SK-N-SH treated with all-trans-retinoic acid at 6 μM for 48 hours (cell line): Measurements from ENCODE around the gene MARCHF10.

Experiments
- ATAC-seq: fragments of 200-7000 bp; cut with Tn5 transposase; 3 replicates; pipeline ENCODE4 v1.9.1; 2020; ENCODE audit warnings: mild to moderate bottlenecking, moderate library complexity
- ARNTL ChIP-seq: fragments of 450-650 bp; formaldehyde crosslinking; IDR thresholded peaks from 2 replicates; pipeline ENCODE4 v1.5.0; 2020; ENCODE audit warnings: low read depth, mild to moderate bottlenecking, moderate library complexity, borderline replicate concordance
- BACH2 ChIP-seq: fragments of 250-450 bp; sonication (Bioruptor Pico); IDR thresholded peaks from 2 replicates; pipeline ENCODE4 v1.9.0; 2021; ENCODE audit warnings: mild to moderate bottlenecking, borderline replicate concordance
- CREB5 ChIP-seq: fragments of 250-450 bp; sonication (Bioruptor Pico); IDR thresholded peaks from 2 replicates; pipeline ENCODE4 v1.5.1; 2020; ENCODE audit warnings: low read depth, mild to moderate bottlenecking, moderate library complexity
- CSDC2 ChIP-seq: fragments of 250-450 bp; sonication (Bioruptor Pico); IDR thresholded peaks from 2 replicates; pipeline ENCODE4 v1.5.0; 2020; ENCODE audit warnings: mild to moderate bottlenecking, moderate library complexity
- CSRNP3 ChIP-seq: fragments of 250-450 bp; sonication (Bioruptor Pico); IDR thresholded peaks from 2 replicates; pipeline ENCODE4 v1.5.1; 2021; ENCODE audit warnings: mild to moderate bottlenecking, moderate library complexity
- ESRRG ChIP-seq: fragments of 250-450 bp; sonication (Bioruptor Pico); IDR thresholded peaks from 2 replicates; pipeline ENCODE4 v1.6.1; 2021; ENCODE audit warnings: mild to moderate bottlenecking
- GLIS3 ChIP-seq: fragments of 250-450 bp; sonication (Bioruptor Pico); IDR thresholded peaks from 2 replicates; pipeline ENCODE4 v1.5.0; 2020; ENCODE audit warnings: mild to moderate bottlenecking, moderate library complexity
- ISL1 ChIP-seq: fragments of 250-450 bp; sonication (Bioruptor Pico); IDR thresholded peaks from 2 replicates; pipeline ENCODE4 v2.1.2; 2022; ENCODE audit warnings: mild to moderate bottlenecking, moderate library complexity
- OSR1 ChIP-seq: fragments of 250-450 bp; sonication (Bioruptor Pico); IDR thresholded peaks from 2 replicates; pipeline ENCODE4 v1.8.0; 2022; ENCODE audit warnings: moderate library complexity, mild to moderate bottlenecking, inconsistent platforms
- PATZ1 ChIP-seq: fragments of 250-450 bp; sonication (Bioruptor Pico); IDR thresholded peaks from 2 replicates; pipeline ENCODE4 v1.8.0; 2020; ENCODE audit warnings: mild to moderate bottlenecking, moderate library complexity, borderline replicate concordance
- POU6F1 ChIP-seq: fragments of 250-450 bp; sonication (Bioruptor Pico); IDR thresholded peaks from 2 replicates; pipeline ENCODE4 v1.8.0; 2021; ENCODE audit warnings: low read depth, mild to moderate bottlenecking, moderate library complexity, borderline replicate concordance
- PPARA ChIP-seq: fragments of 250-450 bp; sonication (Bioruptor Pico); IDR thresholded peaks from 2 replicates; pipeline ENCODE4 v1.5.0; 2020; ENCODE audit warnings: mild to moderate bottlenecking, borderline replicate concordance
- RARB ChIP-seq: fragments of 250-450 bp; sonication (Bioruptor Pico); IDR thresholded peaks from 2 replicates; pipeline ENCODE4 v1.8.0; 2021; ENCODE audit warnings: mild to moderate bottlenecking, moderate library complexity
- SNAI2 ChIP-seq: fragments of 250-450 bp; sonication (Bioruptor Pico); IDR thresholded peaks from 2 replicates; pipeline ENCODE4 v1.5.0; 2020; ENCODE audit warnings: mild to moderate bottlenecking, moderate library complexity
- TOX ChIP-seq: fragments of 250-450 bp; sonication (Bioruptor Pico); IDR thresholded peaks from 2 replicates; pipeline ENCODE4 v1.8.0; 2021; ENCODE audit warnings: mild to moderate bottlenecking, moderate library complexity, borderline replicate concordance
- TSHZ2 ChIP-seq: fragments of 250-450 bp; sonication (Bioruptor Pico); IDR thresholded peaks from 2 replicates; pipeline ENCODE4 v1.5.0; 2020; ENCODE audit warnings: mild to moderate bottlenecking, moderate library complexity
- ZC3H10 ChIP-seq: fragments of 250-450 bp; sonication (Bioruptor Pico); IDR thresholded peaks from 2 replicates; pipeline ENCODE4 v1.5.1; 2021; ENCODE audit warnings: mild to moderate bottlenecking, moderate library complexity
- ZFP3 ChIP-seq: fragments of 250-450 bp; sonication (Bioruptor Pico); IDR thresholded peaks from 2 replicates; pipeline ENCODE4 v1.5.0; 2020; ENCODE audit warnings: mild to moderate bottlenecking, moderate library complexity
- ZFP30 ChIP-seq: fragments of 450-650 bp; formaldehyde crosslinking; IDR thresholded peaks from 2 replicates; pipeline ENCODE4 v1.5.0; 2022; ENCODE audit warnings: mild to moderate bottlenecking, moderate library complexity
- ZNF70 ChIP-seq: fragments of 450-650 bp; formaldehyde crosslinking; IDR thresholded peaks from 2 replicates; pipeline ENCODE4 v1.5.0; 2020; ENCODE audit warnings: mild to moderate bottlenecking, moderate library complexity
- ZNF8 ChIP-seq: fragments of 450-650 bp; formaldehyde crosslinking; IDR thresholded peaks from 2 replicates; pipeline ENCODE4 v1.5.0; 2020; ENCODE audit warnings: mild to moderate bottlenecking, moderate library complexity

Gene MARCHF10

GRCh38 chr17:62791767-62792446 is 16.2 kb downstream of the MARCHF10 start:
- ATAC-seq: peak; percentile 37
- TF ChIP-seq TOX (CRISPR knock-in tag): peak; percentile 99
- TF ChIP-seq ZC3H10: peak; percentile 94
- no peak for TF ChIP-seq CREB5 (CRISPR knock-in tag)
- no peak for TF ChIP-seq OSR1 (CRISPR knock-in tag)
- no peak for TF ChIP-seq ZNF70 (CRISPR knock-in tag)

GRCh38 chr17:62791235-62791734 is 16.8 kb downstream of the MARCHF10 start:
- TF ChIP-seq BACH2 (CRISPR knock-in tag) (no peak), ZNF8 (CRISPR knock-in tag) (no peak), ESRRG (CRISPR knock-in tag) (no peak), CSDC2 (CRISPR knock-in tag) (no peak), GLIS3 (CRISPR knock-in tag) (no peak), RARB (CRISPR knock-in tag) (no peak), ZFP3 (CRISPR knock-in tag) (no peak), ISL1 (CRISPR knock-in tag) (no peak), ARNTL (CRISPR knock-in tag) (no peak), SNAI2 (CRISPR knock-in tag) (no peak), ZNF70 (CRISPR knock-in tag) (no peak), POU6F1 (CRISPR knock-in tag) (no peak), PATZ1 (no peak), PPARA (CRISPR knock-in tag) (no peak), TSHZ2 (CRISPR knock-in tag) (no peak), TOX (CRISPR knock-in tag) (no peak)
- ATAC-seq: peak; percentile 80

GRCh38 chr17:62790564-62790986 is 17.5 kb downstream of the MARCHF10 start:
- TF ChIP-seq POU6F1 (CRISPR knock-in tag) (no peak), ZC3H10 (no peak), TOX (CRISPR knock-in tag) (no peak), SNAI2 (CRISPR knock-in tag) (no peak), GLIS3 (CRISPR knock-in tag) (no peak), PPARA (CRISPR knock-in tag) (no peak), CSRNP3 (CRISPR knock-in tag) (no peak), ZFP30 (CRISPR knock-in tag) (no peak)
- ATAC-seq: peak; percentile 17
